Esophagus squamous epithelium (tissue), 5 donors: Measurements from ENCODE around the gene MCC. TPM values are rescaled to one million over a fixed set of nuclear protein-coding genes. Genes with fewer than 3 reads are reported as not detected.

Experiments
- DNase-seq: peaks from one replicate; lab custom pipeline; 2025; lab: John Stamatoyannopoulos, UW
- H3K27ac ChIP-seq, 4 donors: fragments of 200-600 bp; sonication (generic); one replicate each; pipeline ENCODE4 v1.5.1; 2016 to 2019; ENCODE audit warnings: mild to moderate bottlenecking in 1 of 4
- H3K27me3 ChIP-seq, 4 donors: fragments of 200-600 bp; sonication (generic); 1 replicate in 3 of 4; 2 replicates in 1 of 4; pipeline versions ENCODE4 v1.5.1 to v1.6.0; 2017 to 2021; ENCODE audit warnings: antibody characterized with exemption in 1 of 4
- H3K36me3 ChIP-seq, 3 donors: fragments of 200-600 bp; sonication (generic); one replicate each; pipeline ENCODE4 v1.5.1; 2016 to 2019
- H3K4me1 ChIP-seq, 3 donors: fragments of 200-600 bp; sonication (generic); one replicate each; pipeline ENCODE4 v1.5.1; 2017 to 2019
- H3K4me3 ChIP-seq, 4 donors: fragments of 200-600 bp; sonication (generic); 1 replicate in 3 of 4; 2 replicates in 1 of 4; pipeline ENCODE4 v1.5.1; 2016 to 2019; ENCODE audit warnings: mild to moderate bottlenecking in 2 of 4, moderate library complexity in 1 of 4
- H3K9me3 ChIP-seq, 3 donors: fragments of 200-600 bp; sonication (generic); one replicate each; pipeline ENCODE4 v1.5.1; 2016 to 2019
- CTCF ChIP-seq, 6 experiments: fragments of 450-650 bp in 4 of 6; fragments of 200-600 bp in 2 of 6; sonication (generic) in 2 of 6; IDR thresholded peaks; one replicate each; pipeline ENCODE4 v1.5.1; 2016 to 2019; ENCODE audit warnings: antibody characterized with exemption in 6 of 6, mild to moderate bottlenecking in 4 of 6, moderate library complexity in 4 of 6
- POLR2A ChIP-seq, 4 donors: fragments of 450-650 bp; IDR thresholded peaks; one replicate each; pipeline ENCODE4 v1.6.1; 2017; ENCODE audit warnings: antibody characterized with exemption in 4 of 4, mild to moderate bottlenecking in 4 of 4, moderate library complexity in 3 of 4
- WGBS, 2 donors: methylation state at CpG; one replicate each; pipeline ENCODE4 v1.1.5; 2018; 5-methylcytosine and 5-hydroxymethylcytosine counted together
- intact Hi-C: fragments of 100-400 bp; cut with DNase I; formaldehyde crosslinking; loops from one replicate; pipeline ENCODE4 v1.15.0; 2022
- total RNA-seq, 4 donors: library from RNA; depleted of rRNA; stranded (reverse); fragments of >200 nt; gene quantifications; one replicate each; pipeline ENCODE4 v1.1.0, GENCODE V29; 2016
- donor health status: DM: yes; HTN: yes; CAD: no.

MCC gene
- total RNA-seq, 4 donors from 2014 or later, result 41.6 to 45.4 (median 43.4) TPM

GRCh38 chr5:113025596-113025995 lies 462.7 kb downstream of the MCC start:
- WGBS, 2 donors, result 90 to 92% methylated on average over 4 of the region's 4 CpGs
- DNase-seq, result no peak
- Histone ChIP-seq H3K27ac (no peak overlapping the region), H3K4me1 (peaks cover 0 to 6% (median 0%) of the 10 kb centered on the region in 3 donors), H3K9me3 (no peaks in the 10 kb centered on the region), H3K36me3 (peaks cover 0 to 99% (median 22%) of the 10 kb centered on the region in 3 donors), H3K4me3 (no peak overlapping the region), H3K27me3 (no peaks in the 10 kb centered on the region)
- TF ChIP-seq POLR2A (IDR thresholded peaks at IDR 0.05) (no peak), CTCF (IDR thresholded peaks at IDR 0.05) (no peak)
- intact Hi-C loops, result no loop called here

GRCh38 chr5:113024076-113024697 lies 464.1 kb downstream of the MCC start:
- no peak overlapping the region for H3K27ac ChIP-seq
- WGBS, 2 donors, result 76 to 83% methylated on average over 5 to 6 of the region's 6 CpGs
- TF ChIP-seq POLR2A (IDR thresholded peaks at IDR 0.05) (no peak), CTCF (IDR thresholded peaks at IDR 0.05) (no peak)

GRCh38 chr5:113022661-113023060 lies 465.6 kb downstream of the MCC start:
- intact Hi-C loops, result no loop called here
- no peak for DNase-seq
- H3K27ac ChIP-seq, result peak overlapping the region in 1 of 4 donors; percentile 40

More at GRCh38 chr5:113024076-113024697, 464.1 kb downstream of the MCC start:
- Histone ChIP-seq H3K4me3 (no peak overlapping the region), H3K27me3 (no peaks in the 10 kb centered on the region), H3K9me3 (no peaks in the 10 kb centered on the region), H3K36me3 (peaks cover 0 to 90% (median 22%) of the 10 kb centered on the region in 3 donors), H3K4me1 (peaks cover 0 to 10% (median 0%) of the 10 kb centered on the region in 3 donors)
- DNase-seq, result no peak
- intact Hi-C loops, result no loop called here

GRCh38 chr5:113020461-113021273 lies 467.6 kb downstream of the MCC start:
- intact Hi-C loops, result no loop called here
- peaks cover 0 to 81% (median 8%) of the 10 kb centered on the region in 3 donors for H3K36me3 ChIP-seq

More at GRCh38 chr5:113022661-113023060, 465.6 kb downstream of the MCC start:
- TF ChIP-seq POLR2A (IDR thresholded peaks at IDR 0.05), result no peak
- no peak for TF ChIP-seq CTCF (IDR thresholded peaks at IDR 0.05)
- 47 to 73% methylated on average over 2 of the region's 2 CpGs for WGBS, 2 donors
- H3K4me1 ChIP-seq, result peaks cover 0 to 10% (median 0%) of the 10 kb centered on the region in 3 donors
- peaks cover 0 to 86% (median 19%) of the 10 kb centered on the region in 3 donors for H3K36me3 ChIP-seq
- no peak overlapping the region for H3K4me3 ChIP-seq
- H3K27me3 ChIP-seq, result no peaks in the 10 kb centered on the region
- no peaks in the 10 kb centered on the region for H3K9me3 ChIP-seq

More at GRCh38 chr5:113020461-113021273, 467.6 kb downstream of the MCC start:
- Histone ChIP-seq H3K27me3 (no peaks in the 10 kb centered on the region), H3K4me1 (peaks cover 0 to 10% (median 0%) of the 10 kb centered on the region in 3 donors), H3K9me3 (no peaks in the 10 kb centered on the region), H3K4me3 (no peak overlapping the region), H3K27ac (no peak overlapping the region)
- 73 to 77% methylated on average over 7 to 11 of the region's 11 CpGs for WGBS, 2 donors
- TF ChIP-seq POLR2A (IDR thresholded peaks at IDR 0.05) (no peak), CTCF (IDR thresholded peaks at IDR 0.05) (no peak)
- DNase-seq, result no peak
